H9 (cell line): ENCODE measurements around the gene ERMAP. TPM values are rescaled to one million over a fixed set of nuclear protein-coding genes. Genes with fewer than 3 reads are reported as not detected.
A peak's percentile ranks its signal among the peaks of the same experiment; 100 is the strongest.

Source experiments
- DNase-seq: peaks from one replicate; pipeline ENCODE4 v3.0.0-alpha.2; 2017
- H2AFZ ChIP-seq: one replicate; pipeline ENCODE4 v1.6.1; 2013; ENCODE audit warnings: mild to moderate bottlenecking, low read length, control low read depth, moderate library complexity
- H2AK5ac ChIP-seq: 2 replicates; pipeline ENCODE4 v1.6.1; 2013; ENCODE audit warnings: low read length, control low read depth, mixed read lengths; ENCODE audit not compliant: insufficient read length
- H2BK120ac ChIP-seq: one replicate; pipeline ENCODE4 v1.6.1; 2013; ENCODE audit warnings: low read depth, mild to moderate bottlenecking, low read length, control low read depth, inconsistent platforms; ENCODE audit not compliant: poor library complexity, severe bottlenecking
- H2BK12ac ChIP-seq: 2 replicates; pipeline ENCODE4 v1.6.1; 2013; ENCODE audit warnings: low read length, control low read depth, mixed read lengths, low read depth; ENCODE audit not compliant: insufficient read length
- H2BK15ac ChIP-seq: 2 replicates; pipeline ENCODE4 v1.6.1; 2013; ENCODE audit warnings: low read depth, low read length, control low read depth
- H2BK20ac ChIP-seq: one replicate; pipeline ENCODE4 v1.6.1; 2013; ENCODE audit warnings: low read depth, mild to moderate bottlenecking, low read length, control low read depth, inconsistent platforms; ENCODE audit not compliant: poor library complexity, severe bottlenecking
- H2BK5ac ChIP-seq: 2 replicates; pipeline ENCODE4 v1.6.1; 2013; ENCODE audit warnings: low read length, control low read depth, mixed read lengths; ENCODE audit not compliant: insufficient read length
- H3K14ac ChIP-seq: 2 replicates; pipeline ENCODE4 v1.6.1; 2013; ENCODE audit warnings: low read length, control low read depth; ENCODE audit not compliant: insufficient read depth
- H3K18ac ChIP-seq: 2 replicates; pipeline ENCODE4 v1.6.1; 2013; ENCODE audit warnings: low read depth, mild to moderate bottlenecking, mixed read lengths, low read length, control low read depth; ENCODE audit not compliant: insufficient read length
- H3K23ac ChIP-seq: 2 replicates; pipeline ENCODE4 v1.6.1; 2013; ENCODE audit warnings: low read length, control low read depth, mixed read lengths, low read depth; ENCODE audit not compliant: insufficient read length
- H3K23me2 ChIP-seq: 2 replicates; pipeline ENCODE4 v1.6.1; 2013; ENCODE audit warnings: low read depth, mild to moderate bottlenecking, mixed read lengths, low read length, control low read depth; ENCODE audit not compliant: insufficient read length, poor library complexity, severe bottlenecking
- H3K27ac ChIP-seq: 2 replicates; pipeline ENCODE4 v1.5.1; 2013; ENCODE audit warnings: low read length, control low read depth, mixed read lengths, low read depth; ENCODE audit not compliant: insufficient read length
- H3K27me3 ChIP-seq: 2 replicates; pipeline ENCODE4 v1.6.1; 2013; ENCODE audit warnings: low read length, control low read depth, inconsistent platforms; ENCODE audit not compliant: insufficient read depth
- H3K4ac ChIP-seq: 2 replicates; pipeline ENCODE4 v1.6.1; 2013; ENCODE audit warnings: low read depth, mild to moderate bottlenecking, control low read depth, inconsistent platforms, low read length, moderate library complexity
- H3K4me1 ChIP-seq: 2 replicates; pipeline ENCODE4 v1.6.1; 2013; ENCODE audit warnings: low read length, control low read depth, inconsistent platforms; ENCODE audit not compliant: insufficient read depth
- H3K4me2 ChIP-seq: 2 replicates; pipeline ENCODE4 v1.6.1; 2013; ENCODE audit warnings: low read length, control low read depth, mixed read lengths; ENCODE audit not compliant: insufficient read length, insufficient read depth
- H3K56ac ChIP-seq: 2 replicates; pipeline ENCODE4 v1.6.1; 2013; ENCODE audit warnings: low read depth, mild to moderate bottlenecking, mixed read lengths, low read length, control low read depth; ENCODE audit not compliant: insufficient read length
- H3K79me1 ChIP-seq: 2 replicates; pipeline ENCODE4 v1.6.1; 2013; ENCODE audit warnings: low read depth, mild to moderate bottlenecking, moderate library complexity, low read length, control low read depth, inconsistent platforms; ENCODE audit not compliant: insufficient read depth, poor library complexity, severe bottlenecking
- H3K79me2 ChIP-seq: 2 replicates; pipeline ENCODE4 v1.6.1; 2013; ENCODE audit warnings: low read length, control low read depth, inconsistent platforms; ENCODE audit not compliant: insufficient read depth
- H3K9ac ChIP-seq: 2 replicates; pipeline ENCODE4 v1.6.1; 2013; ENCODE audit warnings: low read length, control low read depth, mixed read lengths; ENCODE audit not compliant: insufficient read length; ENCODE audit errors: extremely low read depth
- H3K9me3 ChIP-seq: one replicate; pipeline ENCODE4 v1.6.1; 2013; ENCODE audit warnings: low read depth, low read length, inconsistent platforms; ENCODE audit not compliant: control insufficient read depth
- H3T11ph ChIP-seq: one replicate; pipeline ENCODE4 v1.6.1; 2013; ENCODE audit warnings: mild to moderate bottlenecking, low read length, control low read depth, inconsistent platforms
- H4K20me1 ChIP-seq: one replicate; pipeline ENCODE4 v1.6.1; 2013; ENCODE audit not compliant: control insufficient read depth, insufficient read length, insufficient read depth
- H4K5ac ChIP-seq: 2 replicates; pipeline ENCODE4 v1.6.1; 2013; ENCODE audit warnings: low read depth, mild to moderate bottlenecking, mixed read lengths, low read length, control low read depth; ENCODE audit not compliant: insufficient read length
- H4K8ac ChIP-seq: replicated peaks from 2 replicates; pipeline ENCODE4 v1.6.1; 2013; ENCODE audit warnings: low read length, control low read depth, mixed read lengths, low read depth; ENCODE audit not compliant: insufficient read length
- H4K91ac ChIP-seq: 2 replicates; pipeline ENCODE4 v1.6.1; 2013; ENCODE audit warnings: low read depth, mild to moderate bottlenecking, moderate library complexity, mixed read lengths, low read length, control low read depth; ENCODE audit not compliant: insufficient read length
- H3K27ac Mint-ChIP-seq, 3 experiments: 2 replicates in 2 of 3; 3 replicates in 1 of 3; pipeline ENCODE4 v1.8.0; 2020 to 2021; ENCODE audit warnings: mixed read lengths in 3 of 3, mild to moderate bottlenecking in 1 of 3, moderate library complexity in 1 of 3
- H3K27me3 Mint-ChIP-seq: 2 replicates; pipeline ENCODE4 v1.8.0; 2021; ENCODE audit warnings: low read depth, mild to moderate bottlenecking, moderate library complexity, mixed read lengths
- H3K36me3 Mint-ChIP-seq, 3 experiments: 2 replicates in 2 of 3; 3 replicates in 1 of 3; pipeline ENCODE4 v1.8.0; 2020 to 2021; ENCODE audit warnings: low read depth in 3 of 3, mixed read lengths in 3 of 3; ENCODE audit not compliant: insufficient read depth in 1 of 3
- H3K4me1 Mint-ChIP-seq, 2 experiments: 2 replicates each; pipeline ENCODE4 v1.8.0; 2020; ENCODE audit warnings: mixed read lengths in 2 of 2
- H3K4me3 Mint-ChIP-seq, 2 experiments: 2 replicates in 1 of 2; 3 replicates in 1 of 2; pipeline ENCODE4 v1.8.0; 2020 to 2021; ENCODE audit warnings: mild to moderate bottlenecking in 2 of 2, mixed read lengths in 2 of 2, moderate library complexity in 1 of 2
- H3K9me3 Mint-ChIP-seq, 2 experiments: 2 replicates in 1 of 2; 3 replicates in 1 of 2; pipeline ENCODE4 v1.8.0; 2020; ENCODE audit warnings: mild to moderate bottlenecking in 2 of 2, mixed read lengths in 2 of 2, moderate library complexity in 1 of 2
- CTCF ChIP-seq: fragments of 200-600 bp; sonication (generic); conservative IDR thresholded peaks from 3 replicates; pipeline ENCODE4 v1.8.0; 2021; ENCODE audit warnings: antibody characterized with exemption, mild to moderate bottlenecking
- WGBS: extraction: QIAGEN DNeasy Blood & Tissue Kit; methylation state at CpG from one replicate; pipeline ENCODE4 v1.1.7; 2013; ENCODE audit warnings: missing lambda C conversion rate, low lambda C conversion rate, mixed read lengths; ENCODE audit not compliant: insufficient read length; ENCODE audit errors: extremely low coverage; 5-methylcytosine and 5-hydroxymethylcytosine counted together
- total RNA-seq: library from RNA; stranded (reverse); gene quantifications from 2 replicates; pipeline ENCODE4 v1.2.1, GENCODE V29; 2021

Gene ERMAP
- total RNA-seq, 1 experiment from 2014 or later = 4.5 TPM

- Histone ChIP-seq H3K14ac (no peak overlapping the region), H4K5ac (no peak overlapping the region), H2BK20ac (no peak overlapping the region), H2BK12ac (no peak overlapping the region), H3K79me2 (no peaks in the 10 kb centered on the region), H2BK5ac (no peak overlapping the region), H3T11ph (no peak overlapping the region), H4K20me1 (no peaks in the 10 kb centered on the region), H4K8ac (no peak overlapping the region), H3K27me3 (no peaks in the 10 kb centered on the region), H4K91ac (no peak overlapping the region), H3K56ac (no peak overlapping the region), H3K9ac (no peak overlapping the region), H2BK120ac (no peak overlapping the region), H3K23ac (no peak overlapping the region), H3K23me2 (no peaks in the 10 kb centered on the region), H3K4me2 (no peak overlapping the region), H3K4ac (no peak overlapping the region), H2BK15ac (no peak overlapping the region), H3K9me3 (no peaks in the 10 kb centered on the region), H2AFZ (no peak overlapping the region), H3K79me1 (no peaks in the 10 kb centered on the region), H3K27ac (no peak overlapping the region), H2AK5ac (no peak overlapping the region), H3K18ac (no peak overlapping the region), H3K4me1 (no peaks in the 10 kb centered on the region)
- Mint-ChIP-seq H3K27ac (no peak overlapping the region), H3K4me1 (no peaks in the 10 kb centered on the region), H3K9me3 (peaks cover 26 to 30% of the 10 kb centered on the region in 2 experiments), H3K27me3 (peaks cover 19% of the 10 kb centered on the region), H3K4me3 (no peak overlapping the region), H3K36me3 (peaks cover 15 to 25% (median 23%) of the 10 kb centered on the region in 3 experiments)
- WGBS = no CpG with 5 or more reads among the region's 4 CpGs
- TF ChIP-seq CTCF = peak; percentile 33; the same call in 1 of the 3 replicates
- no peak for DNase-seq
Observed at GRCh38 chr1:42860339-42861013, 43.6 kb downstream of the ERMAP start.
